OCI-LY1 (cell line): ENCODE measurements around the gene CAMTA1.
"Not testable (repeated sequence)": the region's sequence is repeated elsewhere in the genome, so short reads cannot be mapped to it uniquely, and the experiment has no call there.

Experiments used
- H2AFZ ChIP-seq: fragments of 200-600 bp; sonication (generic), shearing (Covaris generic); 2 replicates; pipeline ENCODE4 v1.6.0; 2014; ENCODE audit warnings: antibody characterized with exemption, mild to moderate bottlenecking, low read length
- H3F3A ChIP-seq: fragments of 200-600 bp; sonication (generic), shearing (Covaris generic); 2 replicates; pipeline ENCODE4 v1.6.0; 2014; ENCODE audit warnings: mild to moderate bottlenecking, antibody characterized with exemption, low read length, moderate library complexity; ENCODE audit not compliant: insufficient read depth
- H3K27ac ChIP-seq: fragments of 200-600 bp; sonication (generic); 2 replicates; pipeline ENCODE4 v1.5.1; 2014; ENCODE audit warnings: low read length, mixed run types, mild to moderate bottlenecking, low read depth; ENCODE audit not compliant: poor library complexity, severe bottlenecking
- H3K27me3 ChIP-seq: fragments of 200-600 bp; sonication (generic); 2 replicates; pipeline ENCODE4 v1.6.0; 2014; ENCODE audit warnings: antibody characterized with exemption, mild to moderate bottlenecking, low read length, moderate library complexity; ENCODE audit not compliant: insufficient read depth
- H3K36me3 ChIP-seq: fragments of 200-600 bp; sonication (generic); 2 replicates; pipeline ENCODE4 v1.6.1; 2014; ENCODE audit warnings: mild to moderate bottlenecking, antibody characterized with exemption, low read length, moderate library complexity, mixed read lengths; ENCODE audit not compliant: insufficient read depth
- H3K4me1 ChIP-seq: fragments of 200-600 bp; sonication (generic); 2 replicates; pipeline ENCODE4 v1.5.1; 2014; ENCODE audit warnings: mild to moderate bottlenecking, low read length, moderate library complexity; ENCODE audit not compliant: insufficient read depth, severe bottlenecking
- H3K4me2 ChIP-seq: fragments of 200-600 bp; sonication (generic), shearing (Covaris generic); 2 replicates; pipeline ENCODE4 v1.6.1; 2014; ENCODE audit warnings: low read length
- H3K4me3 ChIP-seq: fragments of 200-600 bp; sonication (generic); 2 replicates; pipeline ENCODE4 v1.5.1; 2014; ENCODE audit warnings: low read length, low read depth, mild to moderate bottlenecking, mixed read lengths; ENCODE audit not compliant: poor library complexity, severe bottlenecking
- H3K79me2 ChIP-seq: fragments of 200-600 bp; shearing (Covaris generic); 2 replicates; pipeline ENCODE4 v1.6.1; 2016; ENCODE audit warnings: mixed run types, low read length, mixed read lengths; ENCODE audit not compliant: insufficient read depth
- H3K9ac ChIP-seq: fragments of 200-600 bp; sonication (generic), shearing (Covaris generic); 2 replicates; pipeline ENCODE4 v1.6.1; 2014; ENCODE audit warnings: mild to moderate bottlenecking, low read length, mixed read lengths
- H3K9me2 ChIP-seq: fragments of 200-600 bp; sonication (generic), shearing (Covaris generic); 2 replicates; pipeline ENCODE4 v1.6.1; 2014; ENCODE audit warnings: low read depth, mild to moderate bottlenecking, low read length, mixed read lengths
- H3K9me3 ChIP-seq: fragments of 200-600 bp; shearing (Covaris generic); 2 replicates; pipeline ENCODE4 v1.6.1; 2014; ENCODE audit warnings: low read length, mixed read lengths
- H4K20me1 ChIP-seq: fragments of 200-600 bp; sonication (generic), shearing (Covaris generic); 2 replicates; pipeline ENCODE4 v1.6.0; 2016; ENCODE audit warnings: mild to moderate bottlenecking, low read length; ENCODE audit not compliant: insufficient read depth
- EZH2 ChIP-seq: fragments of 200-600 bp; sonication (generic), shearing (Covaris generic); IDR thresholded peaks from 2 replicates; pipeline ENCODE4 v1.8.0; 2017; ENCODE audit warnings: borderline replicate concordance, mixed run types, mild to moderate bottlenecking, antibody characterized with exemption, low read length, moderate library complexity, mixed read lengths
- TF ChIP-seq, protein P1 (sequence below): fragments of 200-600 bp; sonication (generic), shearing (Covaris generic); IDR thresholded peaks from 2 replicates; pipeline ENCODE4 v1.5.1; 2017; ENCODE audit warnings: mild to moderate bottlenecking, antibody characterized with exemption, low read length, moderate library complexity, mixed read lengths

Gene CAMTA1

DNA sequence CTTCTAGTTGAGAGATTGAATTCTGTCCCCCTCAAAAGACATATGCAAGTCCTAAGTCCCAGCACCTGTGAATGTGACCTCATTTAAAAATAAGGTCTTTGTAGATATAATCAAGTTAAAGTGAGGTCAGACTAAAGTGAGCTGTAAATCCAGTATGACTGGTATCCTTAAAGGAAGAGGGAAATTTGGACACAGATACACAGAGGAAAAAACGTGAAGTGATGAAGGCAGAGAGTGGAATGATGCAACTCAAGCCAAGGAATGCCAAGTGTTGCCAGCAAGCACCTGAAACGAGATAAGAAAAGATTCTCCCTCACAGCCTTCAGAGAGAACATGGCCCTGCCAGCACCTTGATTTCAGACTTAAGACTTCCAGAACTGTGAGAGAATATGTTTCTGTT, 541.1 kb downstream of the CAMTA1 start:
- no peaks in the 10 kb centered on the region for H3F3A ChIP-seq
- H3K9ac ChIP-seq, result no peak overlapping the region
- H2AFZ ChIP-seq, result no peak overlapping the region
- 0 out of 2 replicates have a peak, but pooled peaks cover 1% of the 10 kb centered on the region for H3K27me3 ChIP-seq
- H4K20me1 ChIP-seq, result no peaks in the 10 kb centered on the region
- no peaks in the 10 kb centered on the region for H3K9me2 ChIP-seq
- no peak overlapping the region for H3K27ac ChIP-seq
- H3K4me3 ChIP-seq, result no peak overlapping the region
- H3K4me2 ChIP-seq, result no peak overlapping the region
- H3K79me2 ChIP-seq, result no peaks in the 10 kb centered on the region
- H3K4me1 ChIP-seq, result no peaks in the 10 kb centered on the region
- no peak for TF ChIP-seq EZH2
- TF ChIP-seq, protein P1, sequence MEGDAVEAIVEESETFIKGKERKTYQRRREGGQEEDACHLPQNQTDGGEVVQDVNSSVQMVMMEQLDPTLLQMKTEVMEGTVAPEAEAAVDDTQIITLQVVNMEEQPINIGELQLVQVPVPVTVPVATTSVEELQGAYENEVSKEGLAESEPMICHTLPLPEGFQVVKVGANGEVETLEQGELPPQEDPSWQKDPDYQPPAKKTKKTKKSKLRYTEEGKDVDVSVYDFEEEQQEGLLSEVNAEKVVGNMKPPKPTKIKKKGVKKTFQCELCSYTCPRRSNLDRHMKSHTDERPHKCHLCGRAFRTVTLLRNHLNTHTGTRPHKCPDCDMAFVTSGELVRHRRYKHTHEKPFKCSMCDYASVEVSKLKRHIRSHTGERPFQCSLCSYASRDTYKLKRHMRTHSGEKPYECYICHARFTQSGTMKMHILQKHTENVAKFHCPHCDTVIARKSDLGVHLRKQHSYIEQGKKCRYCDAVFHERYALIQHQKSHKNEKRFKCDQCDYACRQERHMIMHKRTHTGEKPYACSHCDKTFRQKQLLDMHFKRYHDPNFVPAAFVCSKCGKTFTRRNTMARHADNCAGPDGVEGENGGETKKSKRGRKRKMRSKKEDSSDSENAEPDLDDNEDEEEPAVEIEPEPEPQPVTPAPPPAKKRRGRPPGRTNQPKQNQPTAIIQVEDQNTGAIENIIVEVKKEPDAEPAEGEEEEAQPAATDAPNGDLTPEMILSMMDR, result no peak
- H3K36me3 ChIP-seq, result no peaks in the 10 kb centered on the region
- no peaks in the 10 kb centered on the region for H3K9me3 ChIP-seq

DNA sequence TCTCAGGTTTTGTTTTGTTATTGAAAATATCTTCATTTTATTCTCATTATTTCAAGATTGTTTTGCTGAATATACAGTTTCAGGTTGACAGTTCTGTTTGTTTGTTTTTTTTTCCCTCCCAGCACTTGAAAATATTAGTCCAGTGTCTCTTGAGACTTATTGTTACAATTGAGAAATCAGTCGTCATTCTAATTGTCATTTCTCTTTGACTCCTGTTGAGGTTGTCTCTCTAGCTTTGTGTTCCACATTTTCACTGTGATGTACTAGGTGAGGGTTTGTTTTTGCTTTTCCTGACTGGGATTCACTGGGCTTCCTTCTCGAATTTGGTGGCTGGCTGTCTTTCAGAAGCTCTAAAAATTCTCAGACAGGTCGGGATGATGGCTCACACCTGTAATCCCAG, 542.6 kb downstream of the CAMTA1 start:
- Histone ChIP-seq H3K36me3 (no peaks in the 10 kb centered on the region), H3K79me2 (no peaks in the 10 kb centered on the region), H3K9ac (no peak overlapping the region), H3K9me2 (no peaks in the 10 kb centered on the region), H3K4me3 (no peak overlapping the region), H4K20me1 (no peaks in the 10 kb centered on the region), H3K4me2 (no peak overlapping the region), H3K27ac (no peak overlapping the region), H2AFZ (no peak overlapping the region), H3F3A (no peaks in the 10 kb centered on the region), H3K4me1 (no peaks in the 10 kb centered on the region), H3K9me3 (no peaks in the 10 kb centered on the region), H3K27me3 (0 out of 2 replicates have a peak, but pooled peaks cover 5% of the 10 kb centered on the region)
- TF ChIP-seq EZH2, result no peak
- TF ChIP-seq, protein P1, result no peak

DNA sequence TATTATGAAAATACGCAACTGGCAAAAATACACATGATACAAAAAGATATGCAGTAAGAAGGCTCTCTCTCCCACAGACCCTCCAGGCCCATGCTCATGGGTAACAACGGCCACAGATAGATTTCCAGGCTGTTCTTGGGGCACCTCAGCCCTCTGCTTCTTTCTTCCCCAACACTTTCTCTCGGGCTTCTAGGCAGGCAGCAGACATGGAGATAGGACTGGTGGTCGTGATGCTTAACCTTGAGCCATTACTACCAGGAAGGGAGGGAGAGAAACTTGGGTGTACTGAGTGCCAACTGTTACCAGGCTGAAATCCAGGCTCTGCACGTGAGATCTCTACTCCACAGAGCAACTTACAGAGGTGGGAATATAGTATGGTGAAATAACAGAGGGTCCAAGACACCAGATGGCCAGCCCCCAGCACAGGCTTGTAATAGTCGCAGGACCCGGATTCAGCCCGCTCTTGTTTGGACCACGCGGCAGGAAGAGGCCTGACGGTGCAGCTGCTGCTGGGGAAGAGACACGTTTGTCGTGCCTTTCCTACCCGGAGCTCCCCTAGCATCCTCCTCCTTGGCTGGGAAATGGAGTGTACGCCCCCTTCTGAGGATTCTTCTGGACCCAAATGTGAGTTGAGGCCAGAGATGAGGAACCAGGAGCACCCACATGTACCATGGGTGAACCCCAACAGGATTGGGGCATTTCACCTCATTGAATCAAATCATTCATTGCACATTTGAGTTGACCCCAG, 544.8 kb downstream of the CAMTA1 start:
- H3K27me3 ChIP-seq, result 0 out of 2 replicates have a peak, but pooled peaks cover 5% of the 10 kb centered on the region
- no peaks in the 10 kb centered on the region for H3K9me2 ChIP-seq
- no peak overlapping the region for H3K9ac ChIP-seq
- no peaks in the 10 kb centered on the region for H3K4me1 ChIP-seq
- no peaks in the 10 kb centered on the region for H3K36me3 ChIP-seq
- no peaks in the 10 kb centered on the region for H3K79me2 ChIP-seq
- no peak overlapping the region for H3K27ac ChIP-seq
- no peaks in the 10 kb centered on the region for H4K20me1 ChIP-seq
- no peak overlapping the region for H3K4me2 ChIP-seq
- H2AFZ ChIP-seq, result no peak overlapping the region
- H3K9me3 ChIP-seq, result no peaks in the 10 kb centered on the region
- no peaks in the 10 kb centered on the region for H3F3A ChIP-seq
- H3K4me3 ChIP-seq, result no peak overlapping the region
- no peak for TF ChIP-seq EZH2
- TF ChIP-seq, protein P1, result no peak

DNA sequence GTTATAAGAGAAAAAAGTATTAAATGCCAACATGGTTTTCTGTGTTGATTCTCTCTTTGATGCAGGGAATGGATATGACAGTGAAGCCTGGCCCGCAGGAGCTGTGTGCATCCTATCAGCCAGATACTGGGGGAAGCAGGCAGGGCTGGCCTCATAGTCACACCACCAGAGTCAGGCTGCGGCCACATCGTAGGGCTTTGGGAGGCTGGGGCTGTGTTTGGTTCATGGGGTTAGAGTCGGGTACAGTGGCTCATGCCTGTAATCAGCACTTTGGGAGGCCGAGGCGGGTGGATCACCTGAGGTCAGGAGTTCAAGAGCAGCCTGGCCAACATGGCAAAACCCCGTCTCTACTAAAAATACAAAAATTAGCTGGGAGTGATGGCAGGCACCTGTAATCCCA, 545.5 kb downstream of the CAMTA1 start:
- not testable (repeated sequence) for H3K9me2 ChIP-seq, H3K4me2 ChIP-seq, H4K20me1 ChIP-seq, H3K36me3 ChIP-seq, H2AFZ ChIP-seq, H3F3A ChIP-seq, H3K9ac ChIP-seq, H3K4me3 ChIP-seq, H3K9me3 ChIP-seq, H3K27me3 ChIP-seq, H3K27ac ChIP-seq, H3K79me2 ChIP-seq, H3K4me1 ChIP-seq
